HG02798 (cell line): ENCODE data around the gene TNFRSF18.

Experiments
- ATAC-seq: cut with Tn5 transposase; IDR thresholded peaks from one replicate; pipeline ENCODE4 v1.9.1; 2021; ENCODE audit warnings: mild to moderate bottlenecking; ENCODE audit not compliant: unreplicated experiment, poor library complexity

Gene TNFRSF18

GRCh38 chr1:1228596-1229321, 22.4 kb upstream of the TNFRSF18 start:
- ATAC-seq: no peak

GRCh38 chr1:1228187-1228586, 21.8 kb upstream of the TNFRSF18 start:
- ATAC-seq: no peak

GRCh38 chr1:1227386-1227785, 21.0 kb upstream of the TNFRSF18 start:
- ATAC-seq: no peak

GRCh38 chr1:1226566-1227362, 20.4 kb upstream of the TNFRSF18 start:
- ATAC-seq: no peak

- ATAC-seq: no peak
These were observed 19.5 kb upstream of the TNFRSF18 start for GRCh38 chr1:1225913-1226312.

GRCh38 chr1:1225238-1225845, 18.9 kb upstream of the TNFRSF18 start:
- no peak for ATAC-seq

GRCh38 chr1:1223891-1224290, 17.5 kb upstream of the TNFRSF18 start:
- no peak for ATAC-seq

- ATAC-seq: no peak
These were observed 16.9 kb upstream of the TNFRSF18 start for GRCh38 chr1:1223321-1223720.

- ATAC-seq: no peak
These were observed 16.3 kb upstream of the TNFRSF18 start for GRCh38 chr1:1222575-1223225.

GRCh38 chr1:1221887-1222574, 15.6 kb upstream of the TNFRSF18 start:
- no peak for ATAC-seq

- no peak for ATAC-seq
These were observed 13.8 kb upstream of the TNFRSF18 start for GRCh38 chr1:1220197-1220596.

GRCh38 chr1:1219341-1219740, 12.9 kb upstream of the TNFRSF18 start:
- no peak for ATAC-seq

GRCh38 chr1:1218524-1219200, 12.3 kb upstream of the TNFRSF18 start:
- no peak for ATAC-seq

GRCh38 chr1:1217621-1218523, 11.5 kb upstream of the TNFRSF18 start:
- no peak for ATAC-seq

GRCh38 chr1:1216770-1217620, 10.6 kb upstream of the TNFRSF18 start:
- ATAC-seq: no peak

GRCh38 chr1:1215881-1216605, 9.7 kb upstream of the TNFRSF18 start:
- no peak for ATAC-seq

- ATAC-seq: no peak
These were observed 8.8 kb upstream of the TNFRSF18 start for GRCh38 chr1:1215080-1215676.
